Suprapubic skin (tissue), 3 donors: ENCODE data around the gene HECTD1.

Experiments
- EP300 ChIP-seq: sonication (generic); formaldehyde crosslinking; IDR thresholded peaks from one replicate; pipeline ENCODE4 v1.6.1; 2017; ENCODE audit warnings: antibody characterized with exemption
- TF ChIP-seq, protein P1 (sequence below), 2 donors: fragments of 200-600 bp in 1 of 2; fragments of 450-650 bp in 1 of 2; sonication (generic) in 1 of 2; IDR thresholded peaks; one replicate each; pipeline ENCODE4 v1.5.1; 2016 to 2019; ENCODE audit warnings: antibody characterized with exemption in 2 of 2, mild to moderate bottlenecking in 1 of 2, moderate library complexity in 1 of 2

DNA sequence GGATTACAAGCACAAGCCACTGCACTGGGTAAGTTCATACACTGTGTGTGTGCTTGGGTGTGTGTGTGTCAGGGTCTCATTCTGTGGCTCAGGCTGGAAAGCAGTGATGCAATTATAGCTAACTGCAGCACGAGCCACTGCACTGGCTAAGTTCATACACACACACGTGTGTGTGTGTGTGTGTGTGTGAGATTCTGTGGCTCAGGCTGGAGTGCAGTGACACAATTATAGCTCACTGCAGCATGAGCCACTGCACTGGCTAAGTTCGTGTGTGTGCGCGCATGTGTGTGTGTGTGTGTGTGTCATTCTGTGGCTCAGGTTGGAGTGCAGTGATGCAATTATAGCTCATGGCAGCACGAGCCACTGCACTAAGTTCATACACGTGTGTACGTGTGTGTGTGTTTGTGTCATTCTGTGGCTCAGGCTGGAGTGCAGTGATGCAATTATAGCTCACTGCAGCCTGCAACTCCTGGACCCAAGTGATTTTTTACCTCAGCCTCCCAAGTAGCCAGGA lies 85.4 kb downstream of the HECTD1 start:
- TF ChIP-seq, protein P1, sequence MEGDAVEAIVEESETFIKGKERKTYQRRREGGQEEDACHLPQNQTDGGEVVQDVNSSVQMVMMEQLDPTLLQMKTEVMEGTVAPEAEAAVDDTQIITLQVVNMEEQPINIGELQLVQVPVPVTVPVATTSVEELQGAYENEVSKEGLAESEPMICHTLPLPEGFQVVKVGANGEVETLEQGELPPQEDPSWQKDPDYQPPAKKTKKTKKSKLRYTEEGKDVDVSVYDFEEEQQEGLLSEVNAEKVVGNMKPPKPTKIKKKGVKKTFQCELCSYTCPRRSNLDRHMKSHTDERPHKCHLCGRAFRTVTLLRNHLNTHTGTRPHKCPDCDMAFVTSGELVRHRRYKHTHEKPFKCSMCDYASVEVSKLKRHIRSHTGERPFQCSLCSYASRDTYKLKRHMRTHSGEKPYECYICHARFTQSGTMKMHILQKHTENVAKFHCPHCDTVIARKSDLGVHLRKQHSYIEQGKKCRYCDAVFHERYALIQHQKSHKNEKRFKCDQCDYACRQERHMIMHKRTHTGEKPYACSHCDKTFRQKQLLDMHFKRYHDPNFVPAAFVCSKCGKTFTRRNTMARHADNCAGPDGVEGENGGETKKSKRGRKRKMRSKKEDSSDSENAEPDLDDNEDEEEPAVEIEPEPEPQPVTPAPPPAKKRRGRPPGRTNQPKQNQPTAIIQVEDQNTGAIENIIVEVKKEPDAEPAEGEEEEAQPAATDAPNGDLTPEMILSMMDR (IDR thresholded peaks at IDR 0.05), result no peak
- no peak for TF ChIP-seq EP300
